DOHH2 (cell line): ENCODE measurements around the gene CACNA1A.
A peak's percentile ranks its signal among the peaks of the same experiment; 100 is the strongest.
"Not testable (repeated sequence)": the region's sequence is repeated elsewhere in the genome, so short reads cannot be mapped to it uniquely, and the experiment has no call there.

ENCODE experiments used
- H3F3A ChIP-seq: fragments of 200-600 bp; sonication (generic), shearing (Covaris generic); 2 replicates; pipeline ENCODE4 v1.6.0; 2016; ENCODE audit warnings: antibody characterized with exemption, mild to moderate bottlenecking; ENCODE audit not compliant: control insufficient read depth, insufficient read depth
- H3K27ac ChIP-seq: fragments of 200-600 bp; sonication (generic); 2 replicates; pipeline ENCODE4 v1.5.1; 2014; ENCODE audit warnings: low read depth, mild to moderate bottlenecking, low read length, moderate library complexity
- H3K27me3 ChIP-seq: fragments of 200-600 bp; sonication (generic); 2 replicates; pipeline ENCODE4 v1.6.1; 2014; ENCODE audit warnings: mild to moderate bottlenecking, low read length, mixed read lengths; ENCODE audit not compliant: control insufficient read depth
- H3K36me3 ChIP-seq: fragments of 200-600 bp; sonication (generic); 2 replicates; pipeline ENCODE4 v1.6.1; 2014; ENCODE audit warnings: mild to moderate bottlenecking, low read length, moderate library complexity, mixed read lengths; ENCODE audit not compliant: control insufficient read depth
- H3K4me1 ChIP-seq: fragments of 200-600 bp; sonication (generic); 2 replicates; pipeline ENCODE4 v1.6.1; 2014; ENCODE audit warnings: mild to moderate bottlenecking, low read length, mixed read lengths; ENCODE audit not compliant: control insufficient read depth
- H3K4me2 ChIP-seq: fragments of 200-600 bp; sonication (generic); 2 replicates; pipeline ENCODE4 v1.6.0; 2014; ENCODE audit warnings: mild to moderate bottlenecking, low read length, moderate library complexity
- H3K4me3 ChIP-seq: fragments of 200-600 bp; sonication (generic); 2 replicates; pipeline ENCODE4 v1.5.1; 2014; ENCODE audit warnings: mild to moderate bottlenecking, low read length, mixed read lengths
- H3K79me2 ChIP-seq: fragments of 200-600 bp; sonication (generic); 2 replicates; pipeline ENCODE4 v1.6.1; 2014; ENCODE audit warnings: mild to moderate bottlenecking, low read length, mixed read lengths; ENCODE audit not compliant: control insufficient read depth
- H3K9me2 ChIP-seq: fragments of 200-600 bp; sonication (generic); replicated peaks from 2 replicates; pipeline ENCODE4 v1.6.1; 2014; ENCODE audit warnings: mild to moderate bottlenecking, low read length, mixed read lengths; ENCODE audit not compliant: control insufficient read depth
- H3K9me3 ChIP-seq: fragments of 200-600 bp; sonication (generic); 2 replicates; pipeline ENCODE4 v1.6.1; 2014; ENCODE audit warnings: antibody characterized with exemption, low read length, mixed read lengths; ENCODE audit not compliant: control insufficient read depth, insufficient read depth
- H4K20me1 ChIP-seq: fragments of 200-600 bp; sonication (generic); 2 replicates; pipeline ENCODE4 v1.6.0; 2014; ENCODE audit warnings: low read depth, mild to moderate bottlenecking, antibody characterized with exemption, low read length, moderate library complexity; ENCODE audit not compliant: control insufficient read depth, insufficient read depth
- CTCF ChIP-seq: fragments of 200-600 bp; sonication (generic); IDR thresholded peaks from one replicate; pipeline ENCODE4 v1.5.1; 2014; ENCODE audit warnings: antibody characterized with exemption, mild to moderate bottlenecking, low read depth, low read length; ENCODE audit not compliant: poor library complexity, severe bottlenecking
- EZH2phosphoT487 ChIP-seq: fragments of 200-600 bp; sonication (generic); IDR thresholded peaks from 2 replicates; pipeline ENCODE4 v1.6.1; 2017; ENCODE audit warnings: borderline replicate concordance, mild to moderate bottlenecking, antibody characterized with exemption, low read length, moderate library complexity, mixed read lengths

The CACNA1A gene

GRCh38 chr19:13181747-13182388 is 324.4 kb downstream of the CACNA1A start:
- peaks cover 22% of the 10 kb centered on the region for H3K4me1 ChIP-seq
- no peaks in the 10 kb centered on the region for H3K79me2 ChIP-seq
- no peaks in the 10 kb centered on the region for H3K27me3 ChIP-seq
- H4K20me1 ChIP-seq, result no peaks in the 10 kb centered on the region
- no peaks in the 10 kb centered on the region for H3K36me3 ChIP-seq
- no peaks in the 10 kb centered on the region for H3F3A ChIP-seq
- H3K4me2 ChIP-seq, result peak overlapping the region; percentile 50
- H3K9me3 ChIP-seq, result no peaks in the 10 kb centered on the region
- peak overlapping the region; percentile 34; the same call in 1 of the 2 replicates for H3K4me3 ChIP-seq
- H3K9me2 ChIP-seq, result no peaks in the 10 kb centered on the region
- H3K27ac ChIP-seq, result no peak overlapping the region
- TF ChIP-seq CTCF (no peak), EZH2phosphoT487 (no peak)

- H3K79me2 ChIP-seq, H3K9me2 ChIP-seq, H3F3A ChIP-seq, H4K20me1 ChIP-seq, H3K27ac ChIP-seq, H3K4me2 ChIP-seq, H3K36me3 ChIP-seq, H3K27me3 ChIP-seq, H3K4me3 ChIP-seq, H3K9me3 ChIP-seq: not testable (repeated sequence)
- H3K4me1 ChIP-seq, result peaks cover 25% of the 10 kb centered on the region
These were observed 328.0 kb downstream of the CACNA1A start for GRCh38 chr19:13178291-13178690.

DNA sequence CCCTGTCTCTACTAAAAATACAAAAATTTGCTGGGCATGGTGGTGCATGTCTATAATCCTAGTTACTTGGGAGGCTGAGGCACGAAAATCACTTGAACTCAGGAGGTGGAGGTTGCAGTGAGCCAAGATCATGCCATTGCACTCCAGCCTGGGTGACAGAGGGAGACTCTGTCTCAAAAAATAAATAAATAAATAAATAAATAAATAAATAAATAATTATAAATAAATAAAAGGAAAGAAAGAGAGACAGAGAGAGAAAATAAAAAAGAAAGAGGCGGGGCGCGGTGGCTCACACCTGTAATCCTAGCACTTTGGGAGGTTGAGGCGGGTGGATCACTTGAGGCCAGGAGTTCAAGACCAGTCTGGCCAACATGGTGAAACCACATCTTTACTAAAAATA is 328.7 kb downstream of the CACNA1A start:
- H3K4me2 ChIP-seq, H4K20me1 ChIP-seq, H3K36me3 ChIP-seq, H3F3A ChIP-seq, H3K4me3 ChIP-seq, H3K79me2 ChIP-seq, H3K9me2 ChIP-seq, H3K27me3 ChIP-seq, H3K9me3 ChIP-seq, H3K27ac ChIP-seq: not testable (repeated sequence)
- H3K4me1 ChIP-seq, result peaks cover 33% of the 10 kb centered on the region

GRCh38 chr19:13176345-13176744 is 329.9 kb downstream of the CACNA1A start:
- TF ChIP-seq EZH2phosphoT487 (no peak), CTCF (no peak)
- H3F3A ChIP-seq, result 0 out of 2 replicates have a peak, but pooled peaks cover 2% of the 10 kb centered on the region
- peaks cover 31% of the 10 kb centered on the region for H3K4me1 ChIP-seq
- no peak overlapping the region for H3K27ac ChIP-seq
- no peaks in the 10 kb centered on the region for H3K9me2 ChIP-seq
- H3K36me3 ChIP-seq, result no peaks in the 10 kb centered on the region
- no peaks in the 10 kb centered on the region for H3K9me3 ChIP-seq
- no peak overlapping the region for H3K4me3 ChIP-seq
- no peaks in the 10 kb centered on the region for H3K79me2 ChIP-seq
- no peaks in the 10 kb centered on the region for H4K20me1 ChIP-seq
- no peak overlapping the region for H3K4me2 ChIP-seq
- H3K27me3 ChIP-seq, result no peaks in the 10 kb centered on the region
